K562 (cell line): ENCODE data around the gene C2orf69. TPM values are rescaled to one million over a fixed set of nuclear protein-coding genes. Genes with fewer than 3 reads are reported as not detected.

Experiments used
- ATAC-seq: fragments of 200-7000 bp; cut with Tn5 transposase; 3 replicates; pipeline ENCODE4 v1.9.1; 2020; ENCODE audit warnings: moderate library complexity
- BruUV-seq: library from RNA; stranded (reverse); fragments of 400-500 nt; replicated peaks from 2 replicates; lab custom pipeline; 2021; lab: Mats Ljungman, UMichigan
- CTCF ChIA-PET: fragments of 300-600 bp; formaldehyde crosslinking; extraction: SDS; loops from one replicate; lab custom pipeline; 2021; ENCODE audit warnings: low intra/inter-chr PET ratio; lab: Yijun Ruan, JAX
- POLR2A ChIA-PET: fragments of 300-600, 350-650 bp; sonication (Branson Sonifier 250); formaldehyde crosslinking; extraction: SDS; loops from one replicate; lab custom pipeline; 2021; ENCODE audit warnings: antibody characterized with exemption, inconsistent platforms; lab: Yijun Ruan, JAX
- DNase-seq, 4 experiments: peaks; one replicate each; pipeline versions ENCODE4 v3.0.0 to v3.0.0-alpha.2; 2011 to 2018; ENCODE audit warnings: low spot score in 3 of 4, mixed read lengths in 3 of 4; ENCODE audit errors: extremely low read depth in 1 of 4
- FAIRE-seq: peaks from 2 replicates; lab custom pipeline; 2011; peaks lifted over from hg19 to GRCh38; lab: Jason Lieb, UNC
- H2AFZ ChIP-seq: 2 replicates; pipeline ENCODE4 v1.6.0; 2011; ENCODE audit warnings: low read depth, low read length, control low read depth, inconsistent platforms
- H3K27ac ChIP-seq: fragments of 200-600 bp; 3 replicates; pipeline ENCODE4 v1.8.0; 2011; ENCODE audit warnings: low read depth, mild to moderate bottlenecking, control low read depth, inconsistent platforms, low read length, moderate library complexity, mixed read lengths; ENCODE audit errors: extremely low read depth
- H3K27me3 ChIP-seq, 2 experiments: fragments of 300-600 bp in 1 of 2; 2 replicates in 1 of 2; 3 replicates in 1 of 2; pipeline versions ENCODE4 v1.6.0 to v1.8.0; 2011; ENCODE audit warnings: inconsistent platforms in 2 of 2, low read length in 2 of 2, mild to moderate bottlenecking in 1 of 2, mixed read lengths in 1 of 2, moderate library complexity in 1 of 2; ENCODE audit not compliant: control insufficient read depth in 2 of 2, insufficient read depth in 2 of 2
- H3K36me3 ChIP-seq: fragments of 300-600 bp; 3 replicates; pipeline ENCODE4 v1.8.0; 2011; ENCODE audit warnings: mild to moderate bottlenecking, low read length, inconsistent platforms; ENCODE audit not compliant: control insufficient read depth, insufficient read depth
- H3K4me1 ChIP-seq, 2 experiments: fragments of 200-600 bp in 1 of 2; replicated peaks in 1 of 2; 2 replicates in 1 of 2; 3 replicates in 1 of 2; pipeline versions ENCODE4 v1.5.1 to v1.8.0; 2011; ENCODE audit warnings: inconsistent platforms in 2 of 2, low read length in 2 of 2, mild to moderate bottlenecking in 1 of 2, mixed read lengths in 1 of 2, moderate library complexity in 1 of 2; ENCODE audit not compliant: control insufficient read depth in 2 of 2, insufficient read depth in 2 of 2
- H3K4me2 ChIP-seq: 2 replicates; pipeline ENCODE4 v1.6.1; 2011; ENCODE audit warnings: low read length, control low read depth, inconsistent platforms, mixed read lengths; ENCODE audit not compliant: insufficient read depth
- H3K4me3 ChIP-seq: fragments of 200-600 bp; sonication (generic), shearing (Covaris generic); 2 replicates; pipeline ENCODE4 v1.5.1; 2016; ENCODE audit warnings: control low read depth, inconsistent platforms
- H3K79me2 ChIP-seq: fragments of 200-600 bp; 3 replicates; pipeline ENCODE4 v1.8.0; 2011; ENCODE audit warnings: low read length, inconsistent platforms; ENCODE audit not compliant: control insufficient read depth, insufficient read depth
- H3K9ac ChIP-seq, 2 experiments: 2 replicates each; pipeline versions ENCODE4 v1.6.0 to v1.6.1; 2011; ENCODE audit warnings: low read depth in 2 of 2, low read length in 2 of 2, control low read depth in 1 of 2, inconsistent platforms in 1 of 2, mild to moderate bottlenecking in 1 of 2, mixed read lengths in 1 of 2; ENCODE audit not compliant: insufficient read depth in 1 of 2
- H3K9me1 ChIP-seq: one replicate; pipeline ENCODE4 v1.6.0; 2011; ENCODE audit warnings: inconsistent platforms, mild to moderate bottlenecking, low read length, moderate library complexity; ENCODE audit not compliant: control insufficient read depth, insufficient read depth
- H3K9me3 ChIP-seq: replicated peaks from 2 replicates; pipeline ENCODE4 v1.5.1; 2011; ENCODE audit warnings: low read depth, low read length, inconsistent platforms; ENCODE audit not compliant: control insufficient read depth, insufficient read depth
- H4K20me1 ChIP-seq: replicated peaks from 2 replicates; pipeline ENCODE4 v1.6.1; 2011; ENCODE audit warnings: low read length, inconsistent platforms, mixed read lengths; ENCODE audit not compliant: control insufficient read depth, insufficient read depth
- CHD1 ChIP-seq: fragments of 200-600 bp; sonication (generic); IDR thresholded peaks from one replicate; pipeline ENCODE4 v1.6.1; 2012; ENCODE audit warnings: mild to moderate bottlenecking, moderate library complexity, low read length, inconsistent platforms
- DIDO1 ChIP-seq: fragments of 450-650 bp; IDR thresholded peaks from 2 replicates; pipeline ENCODE4 v1.6.1; 2016; ENCODE audit warnings: low read depth, missing biosample characterization, missing genetic modification characterization
- E2F1 ChIP-seq: sonication (generic); formaldehyde crosslinking; IDR thresholded peaks from 2 replicates; pipeline ENCODE4 v1.8.1; 2023; ENCODE audit warnings: mild to moderate bottlenecking, missing genetic modification reagents, moderate library complexity
- ESRRA ChIP-seq: fragments of 450-650 bp; IDR thresholded peaks from 2 replicates; pipeline ENCODE4 v1.6.1; 2014; ENCODE audit warnings: low read depth, mild to moderate bottlenecking, moderate library complexity, borderline replicate concordance
- HDAC8 ChIP-seq: fragments of 450-650 bp; IDR thresholded peaks from 2 replicates; pipeline ENCODE4 v1.6.1; 2016; ENCODE audit warnings: mild to moderate bottlenecking, missing genetic modification characterization, moderate library complexity, missing compliant biosample characterization
- HNRNPLL ChIP-seq: fragments of 200-400 bp; formaldehyde crosslinking; IDR thresholded peaks from 2 replicates; pipeline ENCODE4 v1.6.1; 2017; ENCODE audit warnings: low read length, low read depth, mild to moderate bottlenecking; ENCODE audit not compliant: poor library complexity, severe bottlenecking
- IFI16 ChIP-seq: fragments of 250-450 bp; sonication (Bioruptor Pico); IDR thresholded peaks from 2 replicates; pipeline ENCODE4 v2.1.2; 2022; ENCODE audit warnings: mild to moderate bottlenecking, inconsistent platforms
- MECOM ChIP-seq: fragments of 250-450 bp; sonication (Bioruptor Pico); IDR thresholded peaks from 2 replicates; pipeline ENCODE4 v1.8.0; 2022; ENCODE audit warnings: inconsistent platforms
- MEF2A ChIP-seq: IDR thresholded peaks from 2 replicates; pipeline ENCODE4 v1.6.1; 2011; ENCODE audit warnings: low read depth, mild to moderate bottlenecking, low read length, moderate library complexity; ENCODE audit not compliant: control insufficient read depth
- PML ChIP-seq: IDR thresholded peaks from 2 replicates; pipeline ENCODE4 v1.6.1; 2012; ENCODE audit warnings: low read length, inconsistent platforms
- POLR2AphosphoS2 ChIP-seq: IDR thresholded peaks from 2 replicates; pipeline ENCODE4 v1.6.1; 2012; ENCODE audit warnings: low read length, improper control_type of control experiment
- TEAD1 ChIP-seq, 2 experiments: fragments of 450-650 bp in 1 of 2; sonication (generic) in 1 of 2; formaldehyde crosslinking; IDR thresholded peaks; 2 replicates each; pipeline versions ENCODE4 v1.4.0 to v1.8.0; 2020 to 2022; ENCODE audit warnings: mild to moderate bottlenecking in 2 of 2, missing genetic modification reagents in 1 of 2
- TSC22D4 ChIP-seq: fragments of 450-650 bp; IDR thresholded peaks from 2 replicates; pipeline ENCODE4 v1.6.1; 2016; ENCODE audit warnings: missing genetic modification characterization, missing biosample characterization, control low read depth
- U2AF2 ChIP-seq: fragments of 200-400 bp; formaldehyde crosslinking; optimal IDR thresholded peaks from 2 replicates; pipeline ENCODE3; 2017; ENCODE audit warnings: low read depth, mild to moderate bottlenecking, low read length
- UBTF ChIP-seq, 2 experiments: IDR thresholded peaks; 2 replicates each; pipeline ENCODE4 v1.6.1; 2012; ENCODE audit warnings: improper control_type of control experiment in 2 of 2, low read depth in 2 of 2, low read length in 2 of 2, borderline replicate concordance in 1 of 2
- ZBTB43 ChIP-seq: sonication (generic); formaldehyde crosslinking; IDR thresholded peaks from 2 replicates; pipeline ENCODE4 v1.8.0; 2023; ENCODE audit warnings: mild to moderate bottlenecking, missing genetic modification reagents
- ZKSCAN1 ChIP-seq: fragments of 150-350 bp; IDR thresholded peaks from 2 replicates; pipeline ENCODE4 v1.6.1; 2016; ENCODE audit warnings: low read depth, low read length
- WGBS: fragments of 100-300 bp; shearing (Covaris generic); methylation state at CpG from one replicate; pipeline ENCODE4 v1.1.6; 2016; ENCODE audit warnings: low coverage, mixed read lengths; ENCODE audit not compliant: insufficient coverage; ENCODE audit errors: missing lambda C conversion rate; 5-methylcytosine and 5-hydroxymethylcytosine counted together
- in situ Hi-C: fragments of 300-500 bp; cut with MboI; formaldehyde crosslinking; loops from 4 replicates; pipeline ENCODE4 v1.15.0; 2018; ENCODE audit warnings: inconsistent platforms, mixed read lengths
- intact Hi-C: fragments of 100-400 bp; cut with micrococcal nuclease; formaldehyde crosslinking; loops from 2 replicates; pipeline ENCODE4 v1.14.2; 2022
- polyA plus RNA-seq, 8 experiments: library from polyadenylated mRNA; depleted of rRNA in 4 of 8; stranded (reverse) in 5 of 8; unstranded in 3 of 8; fragments of >200 nt; fragmentation: Nextera tagmentation in 2 of 8; fragmentation: Illumina TruSeq in 1 of 8; extraction: Ambion mirVana in 2 of 8; extraction: Trizol in 1 of 8; gene quantifications; 2 replicates each; pipeline versions ENCODE4 v1.2.1 to v1.2.3, GENCODE V29; 2011 to 2014; ENCODE audit warnings: inconsistent platforms in 1 of 8, missing spikeins in 1 of 8
- total RNA-seq, 7 experiments: library from RNA; depleted of rRNA in 6 of 7; stranded (reverse); fragments of >200 nt in 6 of 7; fragmentation: Illumina TruSeq in 2 of 7; extraction: Trizol in 2 of 7; gene quantifications; 2 replicates each; pipeline versions ENCODE4 v1.2.1 to v1.2.3, GENCODE V29; 2011 to 2021; ENCODE audit warnings: low replicate concordance in 1 of 7

The C2orf69 gene
- total and polyA plus RNA-seq, 9 of the 15 experiments (the other 6 are each of a cell fraction or from before 2014, with no cell fraction given) = 3.4 to 9.8 (median 5.7) TPM

- peak within 1 kb of the TSS; percentile 68 for H3K4me3 ChIP-seq
- H3K9me3 ChIP-seq = no peaks in the 10 kb centered on the region
- H2AFZ ChIP-seq = peak within 1 kb of the TSS; percentile 91
- H3K27me3 ChIP-seq = no peaks in the 10 kb centered on the region
- H4K20me1 ChIP-seq = no peaks in the 10 kb centered on the region
- CTCF ChIA-PET = no interaction called here
- WGBS = 1% methylated on average over 44 of the region's 64 CpGs
- in situ Hi-C loops = loop anchor here (25.0 kb wide), 1 partner anchor 1257 kb away; no protein-coding TSS in a partner anchor
- POLR2A ChIA-PET = interaction anchor here (0.7 to 1.0 kb wide), 3 partner anchors 10 to 148 kb away, joined by 3 to 4 read pairs (median 3); no protein-coding TSS in a partner anchor
- peak; percentile 58 to 80 (median 72) for DNase-seq
- FAIRE-seq = peak; percentile 57
- peak within 1 kb of the TSS; percentile 76 for H3K4me2 ChIP-seq
- ATAC-seq = peak; percentile 90
- peak within 1 kb of the TSS; percentile 92 for H3K27ac ChIP-seq
- no peaks in the 10 kb centered on the region for H3K9me1 ChIP-seq
- H3K9ac ChIP-seq = peak within 1 kb of the TSS; percentile 86 to 99
- H3K4me1 ChIP-seq = peaks cover 2 to 15% of the 10 kb centered on the region in 2 experiments; a peak in 3 of 5 replicates
- intact Hi-C loops = no loop called here
- no TSS peak for BruUV-seq
- peaks cover 86% of the 10 kb centered on the region for H3K79me2 ChIP-seq
- peaks cover 45% of the 10 kb centered on the region; the same call in 2 of the 3 replicates for H3K36me3 ChIP-seq
- no peak for TF ChIP-seq MECOM (CRISPR knock-in tag)
- TF ChIP-seq PML = no peak; the same call in 1 of the 2 replicates
- TF ChIP-seq TEAD1 (CRISPR knock-in tag; IDR thresholded peaks at IDR 0.05) = peak in 1 of 2 experiments; percentile 54; a peak in 1 of 4 replicates
- TF ChIP-seq IFI16 = no peak
- TF ChIP-seq HDAC8 (tag) = 0 out of 2 replicates have a peak, but pooled peaks have one; percentile 67
- 0 out of 2 replicates have a peak, but pooled peaks have one; percentile 47 for TF ChIP-seq ZBTB43 (CRISPR knock-in tag)
- TF ChIP-seq TSC22D4 (tag) = no peak
- peak; percentile 91 to 94; a peak in 3 of 4 replicates for TF ChIP-seq UBTF (IDR thresholded peaks at IDR 0.05; ENCODE audit: borderline replicate concordance in 1 of 2, low read depth in 2 of 2, low read length in 2 of 2)
- TF ChIP-seq HNRNPLL = no peak
- peak; percentile 98 for TF ChIP-seq DIDO1
- TF ChIP-seq MEF2A = no peak
- TF ChIP-seq ZKSCAN1 = no peak
- TF ChIP-seq CHD1 = no peak
- TF ChIP-seq POLR2AphosphoS2 = no peak
- peak; percentile 69; the same call in 1 of the 2 replicates for TF ChIP-seq E2F1
- TF ChIP-seq U2AF2 = no peak
- peak; percentile 73; the same call in 1 of the 2 replicates for TF ChIP-seq ESRRA
Measured at GRCh38 chr2:199955339-199956061, 44.4 kb downstream of the C2orf69 start, which contains the start of the genes MAIP1 and TYW5. TSS of gene MAIP1 (plus strand) at chr2:199955582. CDS start at chr2:199955799, 217 bp downstream. TSS of gene TYW5 (minus strand) at chr2:199955491. CDS start at chr2:199955470, 21 bp downstream.
